Liver (tissue), 9 donors: ENCODE measurements around the gene GAL. TPM values are rescaled to one million over a fixed set of nuclear protein-coding genes. Genes with fewer than 3 reads are reported as not detected.

Source experiments
- DNase-seq: peaks from one replicate; pipeline ENCODE4 v3.0.0-alpha.2; 2017; ENCODE audit warnings: low spot score
- H3K27ac ChIP-seq, 2 donors: one replicate each; pipeline ENCODE4 v1.7.0; 2013; ENCODE audit warnings: inconsistent platforms in 2 of 2, low read length in 2 of 2, control low read depth in 1 of 2, low read depth in 1 of 2, mild to moderate bottlenecking in 1 of 2
- H3K27me3 ChIP-seq, 4 donors: one replicate each; pipeline versions ENCODE4 v1.6.1 to v1.7.0; 2013; ENCODE audit warnings: low read length in 3 of 4, inconsistent platforms in 1 of 4, mild to moderate bottlenecking in 1 of 4, moderate library complexity in 1 of 4; ENCODE audit not compliant: control insufficient read depth in 4 of 4, insufficient read depth in 4 of 4
- H3K36me3 ChIP-seq, 4 donors: one replicate each; pipeline versions ENCODE4 v1.6.1 to v1.7.0; 2013; ENCODE audit warnings: low read length in 3 of 4, mild to moderate bottlenecking in 3 of 4, low read depth in 1 of 4, moderate library complexity in 1 of 4; ENCODE audit not compliant: control insufficient read depth in 4 of 4, insufficient read depth in 3 of 4
- H3K4me1 ChIP-seq, 4 donors: one replicate each; pipeline versions ENCODE4 v1.6.1 to v1.7.0; 2013; ENCODE audit warnings: low read length in 3 of 4, mild to moderate bottlenecking in 3 of 4, moderate library complexity in 1 of 4; ENCODE audit not compliant: control insufficient read depth in 4 of 4, insufficient read depth in 4 of 4
- H3K4me3 ChIP-seq, 3 donors: one replicate each; pipeline versions ENCODE4 v1.6.1 to v1.7.0; 2013; ENCODE audit warnings: low read length in 3 of 3, control low read depth in 1 of 3, low read depth in 1 of 3, mild to moderate bottlenecking in 1 of 3
- H3K9ac ChIP-seq, 2 donors: one replicate each; pipeline ENCODE4 v1.7.0; 2013; ENCODE audit warnings: low read length in 2 of 2, mild to moderate bottlenecking in 2 of 2, moderate library complexity in 2 of 2, control low read depth in 1 of 2, low read depth in 1 of 2
- H3K9me3 ChIP-seq, 4 donors: one replicate each; pipeline versions ENCODE4 v1.6.1 to v1.7.0; 2013; ENCODE audit warnings: low read length in 3 of 4; ENCODE audit not compliant: control insufficient read depth in 4 of 4
- ATF3 ChIP-seq: IDR thresholded peaks from 2 replicates; pipeline ENCODE4 v1.6.1; 2016; ENCODE audit warnings: antibody characterized with exemption
- CTCF ChIP-seq: fragments of 150-350 bp; IDR thresholded peaks from 2 replicates; pipeline ENCODE4 v1.5.1; 2017; ENCODE audit warnings: improper control_type of control experiment, low read depth, low read length; ENCODE audit not compliant: missing input control
- EGR1 ChIP-seq, 2 donors: IDR thresholded peaks; 2 replicates each; pipeline ENCODE4 v1.6.1; 2016 to 2018; ENCODE audit warnings: antibody characterized with exemption in 2 of 2, low read depth in 2 of 2
- FOXA1 ChIP-seq: IDR thresholded peaks from 2 replicates; pipeline ENCODE4 v1.6.1; 2016; ENCODE audit warnings: antibody characterized with exemption
- FOXA2 ChIP-seq: IDR thresholded peaks from 2 replicates; pipeline ENCODE4 v1.6.1; 2016; ENCODE audit warnings: antibody characterized with exemption
- HNF4A ChIP-seq, 2 donors: conservative IDR thresholded peaks; 2 replicates each; pipeline ENCODE4 v1.6.1; 2016; ENCODE audit warnings: antibody characterized with exemption in 2 of 2, mild to moderate bottlenecking in 2 of 2
- HNF4G ChIP-seq: IDR thresholded peaks from 2 replicates; pipeline ENCODE4 v1.6.1; 2016; ENCODE audit warnings: antibody characterized with exemption
- JUND ChIP-seq, 2 donors: IDR thresholded peaks; 2 replicates each; pipeline ENCODE4 v1.6.1; 2016; ENCODE audit warnings: antibody characterized with exemption in 2 of 2
- MAX ChIP-seq: IDR thresholded peaks from 2 replicates; pipeline ENCODE4 v1.6.1; 2016; ENCODE audit warnings: antibody characterized with exemption
- NR2F2 ChIP-seq: IDR thresholded peaks from 2 replicates; pipeline ENCODE4 v1.6.1; 2016; ENCODE audit warnings: antibody characterized with exemption
- RAD21 ChIP-seq, 2 donors: IDR thresholded peaks; 2 replicates each; pipeline ENCODE4 v1.6.1; 2016; ENCODE audit warnings: antibody characterized with exemption in 2 of 2, mild to moderate bottlenecking in 2 of 2
- REST ChIP-seq: IDR thresholded peaks from 2 replicates; pipeline ENCODE4 v1.6.1; 2016; ENCODE audit warnings: antibody characterized with exemption, mild to moderate bottlenecking
- RXRA ChIP-seq, 2 donors: IDR thresholded peaks; 2 replicates each; pipeline ENCODE4 v1.6.1; 2017 to 2018; ENCODE audit warnings: antibody characterized with exemption in 2 of 2, mild to moderate bottlenecking in 1 of 2
- SP1 ChIP-seq: IDR thresholded peaks from 2 replicates; pipeline ENCODE4 v1.6.1; 2018; ENCODE audit warnings: antibody characterized with exemption, mild to moderate bottlenecking
- TAF1 ChIP-seq: conservative IDR thresholded peaks from 2 replicates; pipeline ENCODE4 v1.6.1; 2016; ENCODE audit warnings: antibody characterized with exemption, mild to moderate bottlenecking
- YY1 ChIP-seq: IDR thresholded peaks from 2 replicates; pipeline ENCODE4 v1.6.1; 2016; ENCODE audit warnings: antibody characterized with exemption, mild to moderate bottlenecking
- ZBTB33 ChIP-seq: IDR thresholded peaks from 2 replicates; pipeline ENCODE4 v1.6.1; 2016; ENCODE audit warnings: antibody characterized with exemption
- WGBS: extraction: QIAGEN DNeasy Blood & Tissue Kit; methylation state at CpG from one replicate; pipeline ENCODE4 v1.1.7; 2013; 5-methylcytosine and 5-hydroxymethylcytosine counted together
- polyA plus RNA-seq, 2 donors: library from polyadenylated mRNA; stranded (reverse) in 1 of 2; unstranded in 1 of 2; fragments of 200-250 nt in 1 of 2; fragments of >200 nt in 1 of 2; fragmentation: Nextera tagmentation in 1 of 2; extraction: Ambion mirVana in 1 of 2; gene quantifications; one replicate each; pipeline versions ENCODE4 v1.2.1 to v1.2.3, GENCODE V29; 2013 to 2015
- total RNA-seq, 2 donors: library from RNA; depleted of rRNA; stranded (reverse); fragments of >200 nt; gene quantifications; one replicate each; pipeline ENCODE4 v1.2.3, GENCODE V29; 2014
- donor health status: healthy.
- donor health status: healthy.
- donor health status: healthy.
- donor health status: healthy.
- donor health status: healthy.

GAL gene
- total and polyA plus RNA-seq, 4 donors, result 0.47 TPM; not detected in 3

GRCh38 chr11:68669301-68670090 lies 14.8 kb upstream of the GAL start:
- H3K9me3 ChIP-seq, result peaks cover 0 to 7% (median 3%) of the 10 kb centered on the region in 4 donors
- no peak for DNase-seq
- no peak overlapping the region for H3K27ac ChIP-seq
- H3K27me3 ChIP-seq, result no peaks in the 10 kb centered on the region
- H3K9ac ChIP-seq, result no peak overlapping the region
- TF ChIP-seq SP1 (no peak), RXRA (IDR thresholded peaks at IDR 0.05) (no peak), FOXA1 (no peak), FOXA2 (no peak), EGR1 (IDR thresholded peaks at IDR 0.05; ENCODE audit: low read depth in 2 of 2) (no peak), JUND (IDR thresholded peaks at IDR 0.05) (no peak), ZBTB33 (no peak), REST (no peak), MAX (no peak), CTCF (no peak), HNF4G (no peak), ATF3 (no peak), NR2F2 (no peak), HNF4A (conservative IDR thresholded peaks at IDR 0.05) (no peak), YY1 (no peak), TAF1 (no peak), RAD21 (IDR thresholded peaks at IDR 0.05) (no peak)
- H3K36me3 ChIP-seq, result no peaks in the 10 kb centered on the region
- no peak overlapping the region for H3K4me3 ChIP-seq
- WGBS, result 87% methylated on average over 27 of the region's 27 CpGs
- H3K4me1 ChIP-seq, result no peaks in the 10 kb centered on the region
